Loucy (cell line): ENCODE results near the gene TMEM18.

Experiments used
- CTCF ChIP-seq: fragments of 200-600 bp; sonication (generic); conservative IDR thresholded peaks from 2 replicates; pipeline ENCODE4 v1.5.1; 2014; ENCODE audit warnings: mild to moderate bottlenecking, antibody characterized with exemption, low read length
- EZH2phosphoT487 ChIP-seq: fragments of 200-600 bp; IDR thresholded peaks from 2 replicates; pipeline ENCODE4 v1.6.1; 2018; ENCODE audit warnings: antibody characterized with exemption, mild to moderate bottlenecking, moderate library complexity, borderline replicate concordance

DNA sequence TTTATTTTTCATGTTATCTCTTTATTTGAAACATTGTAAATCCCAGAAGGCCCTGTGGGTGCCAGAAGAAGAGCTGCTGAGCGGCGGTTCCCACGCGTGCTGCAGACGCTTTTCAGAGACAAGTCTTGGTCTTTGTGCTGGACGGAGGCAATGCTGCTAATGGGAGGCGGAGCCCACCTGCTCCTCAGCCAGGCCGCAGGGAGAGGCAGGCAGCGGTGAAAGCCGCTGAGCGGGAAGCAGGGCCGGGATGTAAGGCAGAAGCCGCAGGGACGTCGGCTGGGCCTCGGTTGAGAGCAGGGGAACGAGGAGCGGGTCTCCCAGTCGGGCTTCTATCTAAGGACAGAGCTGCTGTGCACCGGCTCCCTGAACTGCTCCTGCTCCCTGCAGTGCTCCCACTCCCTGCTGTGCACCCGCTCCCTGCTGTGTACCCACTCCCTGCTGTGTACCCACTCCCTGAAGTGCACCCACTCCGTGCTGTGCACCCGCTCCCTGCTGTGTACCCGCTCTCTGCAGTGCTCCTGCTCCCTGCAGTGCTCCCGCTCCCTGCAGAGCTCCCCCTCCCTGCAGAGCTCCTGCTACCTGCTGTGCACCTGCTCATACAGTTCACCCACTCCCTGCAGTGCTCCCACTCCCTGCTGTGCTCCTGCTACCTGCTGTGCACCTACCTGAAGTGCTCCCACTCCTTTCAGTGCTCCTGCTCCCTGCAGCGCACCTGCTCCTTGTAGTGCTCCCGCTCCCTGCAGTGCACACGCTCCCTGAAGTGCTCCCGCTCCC, 16.4 kb downstream of the TMEM18 start:
- TF ChIP-seq CTCF, result no peak
- no peak for TF ChIP-seq EZH2phosphoT487
